HUES64 (cell line): Measurements from ENCODE around the gene KREMEN1.
"Not testable (repeated sequence)": the region's sequence is repeated elsewhere in the genome, so short reads cannot be mapped to it uniquely, and the experiment has no call there.

Source experiments
- H3K27ac ChIP-seq: 2 replicates; pipeline ENCODE4 v1.7.0; 2013; ENCODE audit warnings: low read depth, low read length, inconsistent platforms
- H3K27me3 ChIP-seq: 2 replicates; pipeline ENCODE4 v1.6.1; 2013; ENCODE audit warnings: mild to moderate bottlenecking, low read length; ENCODE audit not compliant: insufficient read depth
- H3K36me3 ChIP-seq: 2 replicates; pipeline ENCODE4 v1.6.1; 2013; ENCODE audit warnings: mild to moderate bottlenecking, low read length; ENCODE audit not compliant: insufficient read depth
- H3K4me1 ChIP-seq: 2 replicates; pipeline ENCODE4 v1.6.1; 2013; ENCODE audit warnings: mild to moderate bottlenecking, low read length, moderate library complexity; ENCODE audit not compliant: insufficient read depth
- H3K4me3 ChIP-seq: 2 replicates; pipeline ENCODE4 v1.5.1; 2013; ENCODE audit warnings: mild to moderate bottlenecking, low read length, moderate library complexity
- H3K9ac ChIP-seq: 2 replicates; pipeline ENCODE4 v1.6.1; 2013; ENCODE audit warnings: mild to moderate bottlenecking, low read depth, low read length
- H3K9me3 ChIP-seq: 2 replicates; pipeline ENCODE4 v1.6.1; 2013; ENCODE audit warnings: low read depth, low read length; ENCODE audit not compliant: insufficient read depth
- WGBS: fragments of 150-250, 120-280 bp; methylation state at CpG from one replicate; pipeline ENCODE4 v1.1.7; 2013; ENCODE audit warnings: missing lambda C conversion rate; 5-methylcytosine and 5-hydroxymethylcytosine counted together

Gene KREMEN1

GRCh38 chr22:29081517-29082236, 8.8 kb downstream of the KREMEN1 start:
- no peaks in the 10 kb centered on the region for H3K27me3 ChIP-seq
- peaks cover 32% of the 10 kb centered on the region for H3K4me1 ChIP-seq
- no peak overlapping the region for H3K9ac ChIP-seq
- no peak overlapping the region for H3K27ac ChIP-seq
- no peak overlapping the region for H3K4me3 ChIP-seq
- H3K36me3 ChIP-seq: no peaks in the 10 kb centered on the region
- no peaks in the 10 kb centered on the region for H3K9me3 ChIP-seq
- WGBS: 96% methylated on average over 3 of the region's 3 CpGs

DNA sequence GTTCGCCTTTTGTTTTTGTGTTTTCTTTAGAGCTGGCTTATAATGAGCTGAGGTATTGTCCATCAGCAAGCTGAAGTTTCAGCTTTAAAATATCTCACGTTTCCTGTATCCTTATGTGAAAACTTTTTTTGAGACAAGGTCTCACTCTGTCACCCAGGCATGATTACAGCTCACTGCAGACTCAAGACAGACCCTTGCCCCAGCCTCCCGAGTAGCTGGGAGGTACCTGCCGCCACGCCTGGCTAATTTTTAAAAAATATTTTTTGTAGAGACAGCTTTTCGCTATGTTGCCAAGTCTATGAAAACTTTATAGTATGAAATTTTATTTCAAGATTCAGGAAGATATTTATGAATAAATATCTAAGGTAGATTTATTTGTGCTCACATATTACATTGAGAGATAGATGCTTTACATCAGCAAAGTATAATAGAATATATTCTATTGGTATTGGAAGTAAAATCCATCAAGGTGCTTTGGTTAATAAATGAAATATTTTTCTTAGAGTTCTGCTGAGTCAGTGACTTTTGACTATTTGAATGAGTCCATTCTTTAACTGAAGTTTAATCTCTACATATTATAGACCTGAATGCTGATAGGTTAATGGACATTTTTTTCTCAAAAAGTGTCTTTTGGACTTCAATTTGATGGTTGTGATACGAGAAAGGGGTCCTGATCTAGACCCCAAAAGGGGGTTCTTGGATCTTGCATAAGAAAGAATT, 10.2 kb downstream of the KREMEN1 start:
- no peak overlapping the region for H3K4me3 ChIP-seq
- peak overlapping the region; percentile 48; the same call in 1 of the 2 replicates for H3K27ac ChIP-seq
- no peaks in the 10 kb centered on the region for H3K27me3 ChIP-seq
- no peaks in the 10 kb centered on the region for H3K9me3 ChIP-seq
- no peak overlapping the region for H3K9ac ChIP-seq
- 87% methylated on average over 7 of the region's 7 CpGs for WGBS
- H3K4me1 ChIP-seq: peaks cover 32% of the 10 kb centered on the region
- no peaks in the 10 kb centered on the region for H3K36me3 ChIP-seq

GRCh38 chr22:29083576-29083932, 10.7 kb downstream of the KREMEN1 start:
- not testable (repeated sequence) for H3K9me3 ChIP-seq, H3K4me3 ChIP-seq, H3K9ac ChIP-seq, H3K27me3 ChIP-seq, H3K36me3 ChIP-seq
- WGBS: 81% methylated on average over 7 of the region's 7 CpGs
- Histone ChIP-seq H3K4me1 (peaks cover 32% of the 10 kb centered on the region), H3K27ac (peak overlapping the region; percentile 41; the same call in 1 of the 2 replicates)

DNA sequence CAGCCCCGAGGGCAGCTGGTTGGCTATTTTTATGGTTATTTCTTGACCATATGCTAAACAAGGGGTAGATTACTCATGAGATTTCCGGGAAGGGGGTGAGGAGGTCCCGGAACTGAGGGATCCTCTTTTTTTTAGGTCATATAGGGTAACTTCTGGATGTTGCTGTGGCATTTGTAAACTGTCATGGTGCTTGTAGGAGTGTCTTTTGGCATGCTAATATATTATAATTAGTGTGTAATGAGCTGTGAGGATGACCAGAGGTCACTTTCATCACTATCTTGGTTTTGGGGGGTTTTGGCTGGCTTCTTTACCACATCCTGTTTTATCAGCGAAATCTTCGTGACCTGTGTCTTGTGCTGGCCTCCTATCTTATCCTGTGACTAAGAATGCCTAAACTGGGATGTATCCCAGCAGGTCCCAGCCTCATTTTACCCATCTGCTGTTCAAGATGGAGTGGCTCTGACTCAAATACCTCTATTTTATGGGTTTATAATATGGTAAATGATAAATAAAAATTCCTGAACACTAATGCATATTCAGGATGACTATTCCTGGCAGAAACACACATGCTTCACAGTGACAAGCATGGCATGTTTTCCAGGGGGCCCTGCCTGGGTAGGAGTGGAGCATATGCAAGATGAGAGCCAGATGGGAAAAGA, 11.2 kb downstream of the KREMEN1 start:
- Histone ChIP-seq H3K4me1 (peaks cover 32% of the 10 kb centered on the region), H3K9me3 (no peaks in the 10 kb centered on the region), H3K36me3 (no peaks in the 10 kb centered on the region), H3K27me3 (no peaks in the 10 kb centered on the region), H3K27ac (no peak overlapping the region), H3K4me3 (no peak overlapping the region), H3K9ac (no peak overlapping the region)
- WGBS: 52% methylated on average over 5 of the region's 5 CpGs

DNA sequence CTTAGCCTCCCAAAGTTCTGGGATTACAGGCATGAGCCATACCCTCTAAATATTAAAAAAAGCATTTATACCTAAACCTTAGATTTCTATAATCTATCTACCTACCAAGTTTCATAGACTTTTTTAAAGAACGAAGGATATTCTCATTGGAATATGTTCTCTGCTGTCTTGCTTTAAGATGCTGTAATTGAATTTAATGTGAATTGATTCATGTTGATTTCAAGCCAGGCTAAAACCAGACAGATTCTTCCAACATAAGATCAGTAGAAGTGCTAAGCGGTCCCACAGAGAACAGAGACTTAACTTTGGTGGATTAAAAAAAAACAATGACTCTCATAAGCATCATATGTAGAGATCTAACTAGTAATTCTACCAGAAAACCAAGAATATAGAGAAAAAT, 14.2 kb downstream of the KREMEN1 start:
- H3K9ac ChIP-seq: no peak overlapping the region
- no peak overlapping the region for H3K27ac ChIP-seq
- H3K4me1 ChIP-seq: peaks cover 27% of the 10 kb centered on the region
- H3K9me3 ChIP-seq: no peaks in the 10 kb centered on the region
- H3K27me3 ChIP-seq: no peaks in the 10 kb centered on the region
- 91% methylated on average over 2 of the region's 2 CpGs for WGBS
- no peaks in the 10 kb centered on the region for H3K36me3 ChIP-seq
- H3K4me3 ChIP-seq: no peak overlapping the region

DNA sequence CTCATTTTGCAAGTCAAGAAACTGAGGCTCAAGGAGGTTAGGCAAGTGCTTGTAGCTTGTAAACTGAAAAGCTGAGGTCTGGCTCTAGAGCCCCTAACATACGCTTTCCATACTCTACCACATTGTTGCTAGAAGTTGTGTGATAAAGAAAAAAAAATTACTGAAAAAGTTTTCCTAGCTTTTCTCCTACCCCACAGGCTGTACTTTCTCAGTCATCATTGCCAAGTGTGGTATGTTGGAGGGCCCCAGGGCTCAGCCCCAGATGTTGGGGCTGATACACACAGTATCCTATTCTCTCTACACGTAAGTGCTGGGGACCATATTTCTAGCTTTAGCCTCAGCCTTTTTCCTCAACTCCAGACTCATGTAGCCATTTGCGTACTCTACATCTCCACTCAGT, 16.0 kb downstream of the KREMEN1 start:
- H3K9ac ChIP-seq: no peak overlapping the region
- H3K27ac ChIP-seq: no peak overlapping the region
- H3K9me3 ChIP-seq: no peaks in the 10 kb centered on the region
- H3K36me3 ChIP-seq: no peaks in the 10 kb centered on the region
- H3K4me1 ChIP-seq: peaks cover 12% of the 10 kb centered on the region
- H3K4me3 ChIP-seq: no peak overlapping the region
- WGBS: 93% methylated on average over 2 of the region's 3 CpGs
- no peaks in the 10 kb centered on the region for H3K27me3 ChIP-seq

DNA sequence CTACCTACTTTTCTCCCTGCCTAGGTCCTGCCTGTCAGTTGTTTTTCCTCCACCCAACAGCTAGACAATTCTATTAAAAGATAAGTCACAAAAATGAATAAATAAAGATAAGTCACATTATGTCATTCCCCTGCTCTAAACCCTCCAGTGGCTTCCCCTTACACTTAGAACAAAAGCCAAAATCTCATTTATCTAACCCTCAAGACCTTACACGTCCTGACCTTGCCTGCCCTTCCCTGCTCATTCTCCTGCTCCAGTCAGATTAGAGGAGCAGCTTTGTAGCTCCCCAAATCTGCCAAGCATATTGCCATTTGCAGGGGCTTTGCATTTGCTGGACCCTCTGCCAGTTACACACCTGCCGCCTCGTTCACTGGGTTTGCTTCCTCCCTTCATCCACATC, 16.7 kb downstream of the KREMEN1 start:
- Histone ChIP-seq H3K9me3 (no peaks in the 10 kb centered on the region), H3K4me1 (peaks cover 5% of the 10 kb centered on the region; the same call in 1 of the 2 replicates), H3K4me3 (no peak overlapping the region), H3K9ac (no peak overlapping the region), H3K27ac (no peak overlapping the region), H3K36me3 (no peaks in the 10 kb centered on the region), H3K27me3 (no peaks in the 10 kb centered on the region)
- 86% methylated on average over 3 of the region's 3 CpGs for WGBS

GRCh38 chr22:29090039-29090438, 17.2 kb downstream of the KREMEN1 start:
- Histone ChIP-seq H3K36me3 (no peaks in the 10 kb centered on the region), H3K27me3 (no peaks in the 10 kb centered on the region), H3K4me3 (no peak overlapping the region), H3K9ac (no peak overlapping the region), H3K27ac (no peak overlapping the region), H3K9me3 (no peaks in the 10 kb centered on the region), H3K4me1 (no peaks in the 10 kb centered on the region)
- 93% methylated on average over 3 of the region's 3 CpGs for WGBS

DNA sequence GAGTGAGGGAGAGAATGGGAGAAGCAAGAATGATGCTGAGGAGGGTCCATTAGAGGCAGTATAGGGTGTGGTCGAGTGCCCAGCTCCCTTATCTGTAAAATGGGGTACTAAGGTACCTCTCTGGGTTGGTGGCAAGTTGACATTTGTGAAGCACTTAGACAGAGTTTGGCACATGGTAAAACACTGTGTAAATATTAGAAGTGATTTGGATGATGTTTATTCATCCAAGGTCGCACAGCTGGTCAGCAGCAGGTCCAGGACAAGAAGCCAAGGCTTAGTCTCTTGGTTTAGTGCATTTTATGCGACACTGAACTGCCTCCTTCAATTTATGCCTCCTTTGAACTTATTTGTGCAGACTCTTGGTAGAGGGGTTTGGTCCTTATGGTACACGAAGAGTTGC, 19.4 kb downstream of the KREMEN1 start:
- Histone ChIP-seq H3K9me3 (no peaks in the 10 kb centered on the region), H3K27ac (no peak overlapping the region), H3K27me3 (no peaks in the 10 kb centered on the region), H3K9ac (no peak overlapping the region), H3K4me1 (peaks cover 12% of the 10 kb centered on the region), H3K36me3 (no peaks in the 10 kb centered on the region), H3K4me3 (no peak overlapping the region)
- 92% methylated on average over 3 of the region's 4 CpGs for WGBS

DNA sequence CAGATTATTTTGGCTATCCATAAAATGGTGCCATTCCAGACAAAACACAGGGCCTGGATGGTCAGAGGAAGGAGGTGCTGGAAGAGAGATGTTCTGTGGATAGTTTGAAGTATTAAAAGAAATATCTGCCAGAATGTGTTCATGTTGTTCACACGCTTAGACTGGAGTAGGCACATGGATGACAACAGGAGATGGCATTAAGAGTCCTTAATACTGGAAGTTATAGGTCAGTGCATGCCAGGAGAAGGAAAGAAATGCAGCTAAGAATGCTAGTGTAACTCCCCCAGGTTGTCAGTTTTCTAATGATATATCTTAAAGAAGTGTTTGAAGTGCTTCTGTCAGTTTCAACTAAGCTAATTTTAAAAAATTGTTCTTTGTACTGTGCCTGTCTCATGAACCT, 20.2 kb downstream of the KREMEN1 start:
- Histone ChIP-seq H3K4me3 (no peak overlapping the region), H3K27me3 (no peaks in the 10 kb centered on the region), H3K9ac (no peak overlapping the region), H3K27ac (no peak overlapping the region), H3K9me3 (no peaks in the 10 kb centered on the region), H3K36me3 (no peaks in the 10 kb centered on the region), H3K4me1 (peaks cover 17% of the 10 kb centered on the region)
- WGBS: 91% methylated on average over 1 of the region's 1 CpG

DNA sequence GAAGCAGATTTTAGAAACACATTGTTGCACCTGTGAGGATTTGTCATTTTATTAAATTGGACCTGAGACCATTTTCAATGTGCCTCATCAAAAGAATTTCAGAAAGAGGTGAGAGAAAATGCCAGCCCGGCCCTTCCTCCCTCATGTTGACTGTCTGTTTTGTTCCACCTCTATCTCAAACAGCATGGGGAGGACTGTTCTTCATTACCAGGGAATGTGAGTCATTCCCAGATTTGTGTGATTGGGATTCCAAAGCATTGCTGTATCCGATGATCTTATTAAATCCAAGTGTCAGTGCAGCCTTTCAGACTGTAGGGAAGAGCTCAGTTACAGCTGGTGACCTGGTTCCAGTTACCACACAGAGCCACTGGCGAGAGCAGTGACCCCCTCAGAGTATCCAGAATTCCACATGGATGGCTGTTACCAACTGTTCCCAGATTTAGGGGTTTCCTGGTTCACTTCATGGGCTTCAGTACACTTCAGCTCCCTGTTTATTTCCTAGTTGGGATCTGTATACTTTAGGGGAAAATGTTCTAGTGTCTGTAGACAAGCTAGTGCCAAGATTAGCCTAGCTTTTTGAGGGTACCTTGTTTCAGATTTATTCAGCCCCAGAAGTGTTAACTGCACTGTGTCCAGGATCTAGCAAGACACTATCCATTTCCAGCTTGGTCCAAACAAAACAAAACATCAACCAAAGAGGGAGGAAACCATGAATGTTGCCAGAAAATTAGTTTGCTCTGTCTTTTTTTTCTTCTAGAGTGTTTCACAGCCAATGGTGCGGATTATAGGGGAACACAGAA, 20.9 kb downstream of the KREMEN1 start:
- 91% methylated on average over 4 of the region's 4 CpGs for WGBS
- Histone ChIP-seq H3K4me1 (peaks cover 23% of the 10 kb centered on the region), H3K27me3 (no peaks in the 10 kb centered on the region), H3K36me3 (no peaks in the 10 kb centered on the region), H3K9me3 (no peaks in the 10 kb centered on the region), H3K9ac (no peak overlapping the region), H3K27ac (no peak overlapping the region), H3K4me3 (no peak overlapping the region)
